Brain pericyte (primary cell): ENCODE measurements around the gene PCGF5.
"Not testable (repeated sequence)": the region's sequence is repeated elsewhere in the genome, so short reads cannot be mapped to it uniquely, and the experiment has no call there.

Source experiments
- DNase-seq: peaks from one replicate; pipeline ENCODE4 v3.0.0-alpha.2; 2012; ENCODE audit warnings: low read depth, low spot score

Gene PCGF5

DNA sequence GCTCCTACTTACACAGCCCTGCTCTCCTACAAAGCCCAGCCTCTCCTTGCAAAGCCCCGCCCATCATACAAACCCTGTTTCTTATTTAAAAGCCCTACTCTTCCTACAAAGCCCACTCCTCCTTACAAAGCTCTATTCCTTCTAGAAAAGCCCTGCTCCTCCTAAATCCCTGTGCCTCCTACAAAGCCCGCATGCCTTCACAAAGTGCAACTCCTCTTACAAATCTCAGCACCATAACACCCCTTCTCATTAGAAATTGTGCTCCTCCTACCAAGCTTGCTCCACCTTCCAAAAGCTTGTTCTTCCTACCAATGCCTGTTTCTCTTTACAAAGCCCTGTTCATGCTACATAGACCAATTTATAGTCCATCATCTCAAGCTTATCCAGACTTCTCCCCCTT lies 66.1 kb downstream of the PCGF5 start:
- DNase-seq = no peak

DNA sequence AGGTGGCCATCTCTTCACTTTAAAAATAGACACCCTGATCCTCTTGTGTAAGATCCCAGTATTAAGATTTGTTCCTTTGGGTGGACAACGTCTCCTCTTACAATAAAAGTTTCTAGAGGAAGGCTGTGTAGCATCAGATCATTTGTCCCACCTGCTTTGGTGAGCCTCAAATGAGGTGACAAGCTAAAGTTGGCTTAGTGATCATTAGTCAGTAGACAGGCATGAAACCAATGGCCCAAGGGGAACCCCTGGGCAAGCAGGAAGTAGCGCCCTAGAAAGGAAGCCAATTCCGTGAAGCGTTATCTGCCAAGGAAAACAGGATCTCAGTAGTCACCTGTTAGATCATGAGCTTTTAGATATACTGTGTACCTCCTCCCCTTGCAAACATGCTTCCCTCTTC lies 66.8 kb downstream of the PCGF5 start:
- no peak for DNase-seq

DNA sequence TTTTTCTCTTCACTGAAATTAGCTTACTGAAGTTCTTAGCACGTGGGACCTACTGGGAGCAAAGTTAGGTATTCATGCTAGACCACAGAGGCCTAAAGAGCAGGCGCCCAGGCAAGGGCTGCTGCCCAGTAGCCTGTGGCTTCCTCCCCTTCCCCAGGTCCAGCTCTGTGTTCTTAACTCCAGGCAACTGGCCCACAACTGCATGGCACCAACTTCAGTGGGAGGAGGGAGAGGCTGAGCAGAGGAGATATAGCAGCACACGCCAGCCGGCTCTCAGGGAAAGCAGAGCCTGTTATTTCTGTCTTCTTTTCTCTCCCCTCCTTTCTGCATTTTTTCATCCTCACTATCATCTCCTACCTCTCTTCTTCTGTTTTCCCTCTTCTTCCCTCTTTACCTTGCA lies 67.4 kb downstream of the PCGF5 start:
- DNase-seq = no peak

DNA sequence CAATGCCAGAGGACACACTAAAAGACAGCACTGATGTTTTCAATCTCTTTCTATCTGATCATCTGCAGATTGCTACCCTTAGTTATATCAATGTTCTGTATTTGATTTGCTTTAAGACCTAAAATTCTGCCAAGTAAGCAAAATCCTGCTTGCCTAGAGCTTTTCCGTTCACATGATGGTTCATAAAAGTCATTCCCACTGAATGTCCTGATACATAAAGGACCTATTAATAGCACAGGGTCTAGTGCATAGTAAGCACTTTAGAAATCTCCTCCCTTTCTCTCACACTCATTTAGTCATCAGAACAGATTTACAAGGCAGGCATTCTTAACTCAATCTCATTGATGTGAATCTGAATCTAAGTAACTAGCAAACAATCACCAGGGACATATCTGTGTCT lies 68.8 kb downstream of the PCGF5 start:
- DNase-seq = no peak

DNA sequence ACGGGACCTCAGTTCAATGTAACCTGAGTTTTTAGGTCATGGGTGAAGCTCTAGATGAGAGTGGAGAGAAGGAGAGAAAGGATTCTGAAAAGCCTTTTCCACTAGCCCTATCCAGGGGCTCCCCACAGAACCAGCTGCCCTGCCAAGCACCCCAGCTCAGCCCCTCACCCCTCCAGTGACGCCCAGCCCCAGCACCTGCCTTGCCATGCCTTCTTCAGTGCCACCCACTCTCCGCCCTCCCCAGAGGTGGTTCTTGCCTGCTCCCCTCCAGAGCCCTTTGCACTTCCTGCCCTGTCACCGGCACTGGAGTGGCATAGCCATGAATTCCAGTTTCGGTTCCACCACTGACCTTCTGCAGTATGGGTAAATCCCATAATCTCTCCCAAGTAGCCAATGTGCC lies 70.1 kb downstream of the PCGF5 start:
- DNase-seq = no peak

DNA sequence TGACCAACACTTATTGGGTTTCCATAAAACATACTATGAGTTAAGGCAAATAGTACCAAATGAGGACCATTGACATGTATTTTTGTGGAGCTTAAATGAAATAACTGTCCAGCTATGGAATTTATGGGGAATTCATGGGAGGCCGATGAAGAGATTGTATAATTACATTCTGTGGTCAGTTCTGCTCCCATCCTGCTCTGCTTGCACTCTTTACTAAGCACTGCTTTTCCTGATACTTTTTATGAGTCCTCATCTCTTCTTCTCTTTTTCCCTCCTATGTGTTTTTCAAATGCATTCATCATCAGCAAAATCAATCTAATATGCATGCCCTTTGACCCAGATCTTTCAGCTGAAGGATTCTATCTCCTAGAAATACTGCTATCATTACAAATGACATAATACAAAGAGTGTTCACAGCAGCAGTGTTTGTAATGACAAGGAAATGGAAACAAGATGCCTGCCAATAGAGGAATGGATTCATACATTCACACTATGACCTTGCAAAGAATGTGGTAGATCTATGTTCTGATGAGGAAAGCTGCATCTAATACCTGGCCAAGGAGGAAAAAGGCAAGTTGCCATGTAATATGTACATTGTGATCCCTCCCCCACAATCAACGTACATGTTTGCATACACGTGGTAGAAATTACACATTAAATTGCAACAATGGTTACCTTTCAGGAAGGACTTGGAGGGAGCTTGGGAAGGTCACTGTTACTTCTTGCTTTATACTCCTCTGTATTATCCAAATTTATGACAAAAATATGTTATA lies 73.9 kb downstream of the PCGF5 start:
- no peak for DNase-seq

DNA sequence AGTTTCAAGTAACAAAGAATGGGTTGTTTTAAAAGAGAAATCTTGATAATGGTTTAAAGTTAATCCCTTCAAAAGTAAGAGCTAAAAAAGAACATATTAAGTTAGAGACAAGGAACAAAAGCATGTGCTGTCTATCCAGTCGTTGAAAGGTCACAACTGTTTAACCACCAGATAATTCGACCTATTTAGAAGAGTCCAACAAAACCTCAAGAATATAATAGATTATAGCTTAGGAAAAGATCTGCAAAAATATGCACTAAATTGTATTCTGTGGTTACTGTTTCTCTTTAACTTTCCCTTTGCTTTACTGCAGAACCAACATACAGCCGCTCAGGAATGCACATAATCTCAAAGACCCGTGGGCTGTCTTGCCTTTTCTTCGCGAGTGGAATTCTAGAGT lies 74.9 kb downstream of the PCGF5 start:
- no peak for DNase-seq

DNA sequence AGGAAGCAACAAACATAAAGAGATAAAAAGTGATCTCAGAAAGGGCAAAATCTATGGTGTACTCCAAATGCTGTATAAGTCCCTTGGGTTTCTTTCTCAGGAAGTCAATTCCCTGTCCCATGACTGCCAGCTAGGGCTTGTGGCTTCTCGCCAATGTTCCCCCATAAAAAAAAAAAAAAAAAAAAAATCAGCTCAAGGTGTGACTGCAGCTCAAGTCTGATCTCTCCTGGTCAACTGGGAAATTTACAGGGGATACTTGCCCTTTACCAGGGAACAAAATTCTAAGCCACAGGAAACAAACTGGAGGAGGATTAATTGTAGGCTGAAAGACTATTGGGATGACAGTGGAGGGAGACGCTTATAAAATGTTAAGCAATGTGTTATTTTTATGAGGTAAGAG lies 76.0 kb downstream of the PCGF5 start:
- no peak for DNase-seq

DNA sequence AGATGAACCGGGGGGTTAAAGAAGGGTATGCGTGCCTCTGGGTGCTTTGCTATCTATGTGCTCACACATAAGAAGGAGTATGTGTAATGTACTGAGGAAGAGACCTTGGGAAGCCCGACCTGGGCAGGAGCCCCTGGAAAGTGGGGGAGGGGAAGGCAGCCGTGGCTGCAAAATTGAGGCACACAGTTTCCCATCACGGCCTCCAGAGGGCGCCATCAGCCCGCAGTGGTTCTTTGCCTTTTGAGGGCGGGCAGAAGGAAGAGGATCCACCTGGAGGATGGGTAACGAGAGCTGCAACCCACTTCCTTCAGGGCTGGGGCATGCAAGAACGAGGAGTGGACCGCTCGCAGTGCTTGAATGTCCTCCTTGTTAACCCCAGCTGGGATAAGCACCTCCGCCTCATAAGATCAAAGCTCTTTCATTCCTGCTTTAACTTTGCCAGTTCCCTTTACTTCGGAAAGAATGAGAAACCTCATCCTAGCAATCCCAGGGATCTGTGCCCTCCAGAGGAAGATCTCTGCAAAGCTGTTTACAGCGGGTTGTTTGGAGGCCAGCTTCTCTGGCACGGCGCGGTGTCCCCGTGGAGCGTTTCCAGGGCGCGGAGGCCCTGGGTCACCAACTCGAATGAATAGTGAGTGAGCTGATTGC lies 77.9 kb downstream of the PCGF5 start:
- peak; percentile 53 for DNase-seq

DNA sequence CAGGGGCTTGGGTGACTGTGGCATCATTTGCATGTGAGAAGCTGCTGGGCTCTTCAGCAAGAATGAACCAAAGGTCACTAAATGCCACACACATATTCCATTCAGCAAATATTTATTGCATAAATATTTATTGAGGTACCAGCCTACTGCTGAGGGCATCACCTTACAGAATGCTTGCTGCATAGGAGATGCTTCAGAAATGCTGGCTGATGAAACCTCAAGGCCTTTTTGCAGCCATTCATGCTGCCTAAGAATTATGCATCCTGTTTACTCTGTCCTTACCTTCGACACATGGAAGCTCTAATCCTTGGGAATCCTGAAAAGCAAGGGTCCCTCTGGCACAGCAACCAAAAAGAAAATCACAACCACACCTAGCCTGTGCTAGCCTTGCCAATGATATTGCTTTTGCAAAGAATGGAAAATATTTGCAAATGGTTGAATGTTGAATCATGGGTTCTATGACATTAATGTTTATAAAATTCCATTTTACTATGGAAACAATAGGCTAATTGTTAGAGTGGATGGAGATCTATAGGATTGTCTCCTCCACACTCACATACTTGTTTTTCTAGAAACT lies 79.6 kb downstream of the PCGF5 start:
- DNase-seq = no peak

DNA sequence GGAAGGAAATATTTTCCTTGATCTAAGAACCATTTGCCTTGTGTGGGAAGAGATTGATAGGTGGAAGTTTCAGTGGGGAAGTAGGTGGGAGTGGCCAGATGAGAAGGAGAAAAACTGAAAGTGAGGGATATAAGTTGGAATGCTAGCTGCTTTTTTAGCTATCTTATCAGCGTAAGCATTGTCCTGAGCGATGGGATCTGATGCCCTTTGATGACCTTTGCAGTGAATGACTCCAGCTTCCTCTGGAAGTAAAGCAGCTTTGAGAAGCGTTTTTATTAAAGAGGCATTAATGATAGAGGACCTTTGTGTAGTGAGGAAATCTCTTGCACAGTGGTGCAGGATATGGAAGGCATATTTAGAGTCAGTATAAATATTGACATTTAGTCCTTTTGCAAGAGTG lies 82.5 kb downstream of the PCGF5 start:
- not testable (repeated sequence) for DNase-seq

DNA sequence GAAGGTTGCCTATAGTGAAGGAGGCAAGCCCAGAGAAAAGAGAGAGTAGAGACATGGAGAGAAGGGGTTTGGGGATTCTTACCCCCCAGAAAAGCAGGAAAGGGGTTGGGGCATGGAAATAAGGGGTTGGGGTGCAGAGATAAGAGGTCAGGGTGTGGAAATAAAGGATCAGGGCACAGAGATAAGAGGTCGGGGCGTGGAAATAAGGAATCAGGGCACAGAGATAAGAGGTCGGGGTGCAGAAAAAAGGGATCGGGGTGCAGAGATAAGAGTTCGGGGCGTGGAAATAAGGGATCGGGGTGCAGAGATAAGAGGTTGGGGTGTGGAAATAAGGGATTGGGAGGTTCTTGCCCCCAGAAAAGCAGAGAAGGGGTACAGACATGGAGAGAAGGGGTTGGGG lies 85.5 kb downstream of the PCGF5 start:
- not testable (repeated sequence) for DNase-seq

DNA sequence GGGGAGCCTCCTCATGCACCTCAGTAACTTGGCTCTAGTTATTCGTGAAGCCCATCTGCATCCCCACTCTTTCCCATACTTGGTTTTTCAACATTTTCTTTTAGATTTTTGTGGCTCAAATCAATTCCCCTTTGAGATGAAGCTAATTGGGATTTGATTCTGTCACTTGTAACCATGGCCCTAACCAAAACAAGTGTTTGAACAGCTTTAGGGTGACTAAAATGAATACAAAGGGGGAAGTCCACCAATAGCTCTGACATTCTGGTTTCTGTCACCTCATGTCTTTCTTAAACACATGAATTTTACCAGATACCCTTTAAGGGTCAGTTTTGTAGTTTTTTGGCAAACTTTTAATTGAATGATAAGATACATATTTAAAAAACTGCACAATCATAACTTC lies 87.0 kb downstream of the PCGF5 start:
- no peak for DNase-seq

DNA sequence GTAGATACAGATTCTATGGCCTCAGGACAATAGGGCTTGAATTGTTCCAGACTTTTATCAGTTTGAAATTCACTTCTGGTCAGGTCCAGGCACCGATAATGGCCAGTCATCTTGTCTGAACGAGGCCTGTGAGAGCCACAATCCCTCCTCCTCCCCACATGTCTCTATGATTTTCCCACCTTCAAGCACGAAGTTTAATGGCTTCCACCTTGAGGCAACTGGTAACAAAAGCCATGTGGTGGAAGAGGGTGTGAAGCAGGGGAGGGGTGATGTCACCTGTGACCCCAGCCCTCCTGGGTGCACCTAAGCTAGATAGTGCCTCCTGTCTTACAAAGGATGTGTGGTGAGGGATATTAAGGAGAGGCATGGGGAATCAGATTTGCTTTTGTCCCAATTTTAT lies 89.2 kb downstream of the PCGF5 start:
- DNase-seq = no peak

DNA sequence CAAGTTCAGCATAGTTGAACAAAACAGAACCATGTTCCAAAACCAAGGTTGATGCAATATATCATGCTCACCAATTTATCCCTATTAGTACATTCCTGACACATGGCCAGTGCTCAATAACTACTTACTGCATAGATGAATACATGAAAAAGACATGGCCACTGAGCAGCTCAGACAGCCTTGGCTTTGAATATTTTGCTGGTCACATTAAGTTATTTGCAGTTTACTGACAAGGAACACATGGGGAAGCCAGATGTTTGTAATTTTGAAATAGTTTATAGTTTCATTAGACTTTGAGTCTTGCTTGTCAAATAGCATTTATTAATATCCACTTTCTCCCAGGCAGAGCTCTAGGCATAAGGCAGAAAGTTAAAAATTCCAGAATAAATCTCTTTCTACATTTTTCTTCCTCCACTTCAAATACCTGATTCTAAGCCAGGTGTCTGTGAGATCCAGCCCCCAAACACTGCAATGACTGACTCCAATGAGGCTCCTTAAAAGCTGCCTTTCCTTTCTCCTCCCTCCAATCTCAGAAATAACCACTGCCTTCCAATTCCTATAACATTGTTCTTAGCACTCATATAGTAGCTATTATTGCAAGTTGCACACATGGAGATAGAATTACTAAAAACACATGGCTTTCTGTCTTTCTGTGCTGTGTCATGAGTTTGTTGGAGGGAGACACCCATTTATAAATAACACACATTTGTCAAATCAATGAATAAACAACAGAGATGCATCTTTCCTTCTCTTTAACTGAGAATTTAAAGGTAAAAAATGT lies 91.3 kb downstream of the PCGF5 start:
- peak; percentile 17 for DNase-seq

DNA sequence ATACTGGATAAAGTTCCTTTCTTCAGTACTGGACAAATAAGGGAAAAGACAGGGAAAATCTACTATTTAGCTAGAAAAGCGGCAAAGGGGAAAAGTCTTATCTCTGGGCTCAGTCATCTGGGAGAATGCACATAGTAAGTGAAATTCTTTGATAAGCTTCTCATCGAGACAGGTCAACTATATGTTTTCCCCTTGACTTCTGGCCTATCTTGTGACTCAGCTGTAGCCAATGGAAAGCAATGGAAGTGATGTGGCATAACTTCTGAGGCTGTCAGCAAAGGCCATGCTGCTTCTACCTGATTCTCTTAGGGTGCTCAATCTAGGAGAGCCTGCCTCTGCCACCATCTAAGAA lies 91.9 kb downstream of the PCGF5 start:
- no peak for DNase-seq

DNA sequence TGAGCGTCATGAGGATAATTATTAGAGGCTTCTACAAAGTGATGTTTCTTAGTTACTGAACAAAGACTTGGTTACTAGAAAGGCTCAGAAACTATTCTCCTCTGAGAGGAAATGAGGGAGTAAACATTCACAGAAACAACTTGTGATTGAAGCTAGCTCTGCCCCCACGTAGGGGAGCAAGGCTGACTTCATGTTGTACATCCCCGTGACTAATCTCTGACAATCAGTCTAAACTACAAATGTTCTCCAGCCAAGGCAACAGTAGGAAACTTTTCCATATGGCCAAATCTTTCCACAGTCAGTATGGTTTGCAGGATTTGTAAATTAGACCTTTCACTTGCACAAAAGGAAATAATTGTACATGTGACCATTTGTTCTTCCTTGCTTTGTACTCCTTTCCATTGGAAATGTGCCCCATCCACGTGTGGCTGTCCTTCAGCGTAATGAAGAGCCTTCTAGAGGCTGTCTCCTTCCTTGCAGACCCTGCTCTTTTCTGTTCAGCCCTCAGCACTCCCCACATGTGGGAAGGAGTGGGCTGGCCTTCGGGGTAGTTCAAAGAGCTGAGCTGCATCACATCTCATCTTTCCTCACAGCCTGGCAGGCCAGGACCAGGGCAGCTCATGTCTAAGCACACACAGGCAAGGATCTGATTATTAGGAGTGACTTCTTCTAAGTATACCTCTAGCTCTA lies 93.5 kb downstream of the PCGF5 start:
- DNase-seq = no peak

DNA sequence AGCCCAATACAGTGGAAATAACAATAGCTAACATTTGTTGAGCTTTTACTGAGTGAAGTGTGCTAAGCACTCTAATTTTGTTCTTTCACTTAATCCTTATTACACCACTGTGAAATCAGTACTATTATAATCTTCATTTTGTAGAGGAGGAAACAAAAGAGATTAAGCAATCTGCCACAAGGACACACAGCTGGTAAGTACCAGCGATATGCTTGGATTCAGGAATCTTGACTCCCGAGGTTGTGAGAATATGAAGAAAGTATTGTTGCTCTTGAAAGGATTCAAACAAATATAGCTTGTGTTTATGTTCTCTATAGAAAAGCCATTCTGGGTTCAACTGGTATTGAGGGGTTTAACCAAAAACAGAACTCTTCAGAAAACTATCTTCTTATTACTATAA lies 96.0 kb downstream of the PCGF5 start:
- no peak for DNase-seq

DNA sequence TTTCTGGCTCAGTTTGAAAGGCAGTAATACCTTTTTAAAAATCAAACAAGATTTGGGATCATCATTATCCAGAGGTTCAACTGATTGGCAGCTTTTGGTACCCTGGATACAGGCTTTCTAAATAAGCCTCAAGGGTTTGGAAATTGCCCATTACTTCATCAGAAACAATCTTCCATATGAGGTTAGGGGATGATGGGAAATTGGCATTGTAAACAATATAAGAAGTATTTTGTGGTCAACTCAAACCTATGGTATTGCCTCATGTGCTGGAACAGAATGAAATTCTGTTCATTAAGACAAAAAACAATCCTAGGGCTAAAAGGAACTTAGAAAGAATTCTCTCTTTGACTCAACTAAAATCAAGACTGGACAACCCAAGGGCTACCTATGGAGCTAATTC lies 97.1 kb downstream of the PCGF5 start:
- DNase-seq = no peak

DNA sequence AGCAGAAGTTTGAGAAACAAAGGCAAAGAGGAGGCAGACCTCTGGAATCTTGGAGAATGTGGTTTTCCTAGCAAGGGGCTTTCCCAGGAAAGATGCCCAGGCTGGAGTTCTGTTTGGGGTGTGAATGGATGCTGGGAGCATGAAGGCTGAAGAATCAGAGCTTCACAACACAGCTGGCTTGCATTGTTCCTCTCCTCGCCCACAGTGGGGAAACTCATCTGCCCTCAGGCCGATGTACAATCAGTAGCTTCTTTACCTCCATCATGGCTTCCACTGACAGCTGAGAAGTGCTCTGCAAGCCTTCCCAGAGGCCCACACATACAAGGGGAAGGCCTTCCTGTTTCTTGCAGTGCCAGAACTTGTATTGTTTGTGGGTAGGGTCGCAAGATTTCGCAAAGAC lies 98.9 kb downstream of the PCGF5 start:
- DNase-seq = no peak

DNA sequence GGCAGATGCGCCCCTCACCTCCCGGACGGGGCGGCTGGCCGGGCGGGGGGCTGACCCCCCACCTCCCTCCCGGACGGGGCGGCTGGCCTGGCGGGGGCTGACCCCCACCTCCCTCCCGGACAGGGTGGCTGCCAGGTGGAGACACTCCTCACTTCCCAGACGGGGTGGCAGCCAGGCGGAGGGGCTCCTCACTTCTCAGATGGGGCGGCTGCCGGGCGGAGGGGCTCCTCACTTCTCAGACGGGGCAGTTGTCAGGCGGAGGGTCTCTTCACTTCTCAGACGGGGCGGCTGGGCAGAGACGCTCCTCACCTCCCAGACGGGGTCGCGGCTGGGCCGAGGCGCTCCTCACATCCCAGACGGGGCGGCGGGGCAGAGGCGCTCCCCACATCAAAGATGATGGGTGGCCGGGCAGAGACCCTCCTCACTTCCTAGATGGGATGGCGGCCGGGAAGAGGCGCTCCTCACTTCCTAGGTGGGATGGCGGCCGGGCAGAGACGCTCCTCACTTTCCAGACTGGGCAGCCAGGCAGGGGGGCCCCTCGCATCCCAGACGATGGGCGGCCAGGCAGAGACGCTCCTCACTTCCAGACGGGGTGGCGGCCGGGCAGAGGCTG lies 102.9 kb downstream of the PCGF5 start:
- not testable (repeated sequence) for DNase-seq
